NCI-H526 (cell line): ENCODE results near the gene ITPR1.

Experiments used
- DNase-seq, 2 experiments: peaks; one replicate each; lab custom pipeline; 2025; lab: John Stamatoyannopoulos, UW

The ITPR1 gene

GRCh38 chr3:4533489-4534443, 40.6 kb downstream of the ITPR1 start:
- DNase-seq = no peak

- no peak for DNase-seq
These were observed 41.8 kb downstream of the ITPR1 start for GRCh38 chr3:4534906-4535305.

DNA sequence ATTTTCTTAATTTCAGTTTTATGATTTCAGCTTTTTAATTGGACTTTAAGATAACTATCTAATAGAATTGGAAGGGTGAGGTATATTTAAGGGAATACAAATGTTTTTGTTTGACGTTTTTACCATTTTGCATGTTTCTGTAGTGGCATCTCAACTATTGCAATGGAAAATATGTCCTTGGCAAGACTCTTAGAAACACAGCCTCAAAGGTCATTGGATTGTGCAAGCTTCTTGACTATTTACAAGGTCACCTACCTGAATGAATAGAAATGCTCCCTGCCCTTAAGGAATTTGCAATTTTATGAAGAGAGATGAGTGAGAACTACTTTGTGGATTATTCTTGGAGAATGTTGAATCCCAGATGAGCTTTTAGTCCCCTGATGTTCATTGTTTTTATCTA, 43.1 kb downstream of the ITPR1 start:
- no peak for DNase-seq

- no peak for DNase-seq
These were observed 47.1 kb downstream of the ITPR1 start for GRCh38 chr3:4540267-4540666.

DNA sequence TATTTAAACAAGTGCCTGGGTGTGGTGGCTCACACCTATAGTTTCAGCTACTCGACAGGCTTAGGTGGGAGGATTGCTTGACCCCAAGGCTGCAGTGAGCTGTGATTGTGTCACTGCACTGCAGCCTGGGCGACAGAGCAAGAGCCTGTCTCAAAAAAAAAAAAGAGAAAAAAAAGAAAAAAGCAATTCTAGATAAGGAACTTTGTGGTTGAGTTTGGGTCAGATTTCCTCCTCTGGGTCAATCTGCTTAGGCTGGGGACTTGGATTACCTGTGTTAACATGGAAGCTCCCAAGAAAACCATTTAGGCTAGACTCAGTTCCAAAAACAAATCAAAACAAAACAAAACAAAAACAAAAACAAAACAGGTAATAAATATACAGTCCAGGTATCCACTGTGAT, 50.0 kb downstream of the ITPR1 start:
- no peak for DNase-seq

- no peak for DNase-seq
These were observed 53.4 kb downstream of the ITPR1 start for GRCh38 chr3:4546346-4547178.

GRCh38 chr3:4547799-4548198, 54.7 kb downstream of the ITPR1 start:
- DNase-seq = no peak

GRCh38 chr3:4548356-4548755, 55.2 kb downstream of the ITPR1 start:
- no peak for DNase-seq

- DNase-seq = no peak
These were observed 55.6 kb downstream of the ITPR1 start for GRCh38 chr3:4548780-4549179.

DNA sequence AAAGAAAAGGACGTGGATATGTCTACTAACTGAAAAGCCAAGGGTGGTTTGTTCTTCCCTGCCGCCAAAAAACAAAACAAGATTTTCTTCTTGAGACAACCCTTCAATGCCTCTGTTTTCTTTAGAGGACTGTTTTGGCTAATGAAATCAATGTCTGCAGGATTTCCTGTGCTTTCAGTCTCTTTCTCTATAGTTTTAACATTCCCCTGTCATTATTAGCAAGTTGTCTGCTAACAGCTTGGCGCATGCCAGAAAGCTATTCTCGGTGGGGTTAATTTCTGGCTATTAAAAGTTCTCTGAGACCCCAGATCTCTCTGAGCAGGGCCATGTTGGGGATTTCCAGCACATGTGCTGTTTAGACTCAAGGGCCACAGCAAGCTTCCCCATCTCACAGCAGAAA, 56.7 kb downstream of the ITPR1 start:
- DNase-seq = no peak

DNA sequence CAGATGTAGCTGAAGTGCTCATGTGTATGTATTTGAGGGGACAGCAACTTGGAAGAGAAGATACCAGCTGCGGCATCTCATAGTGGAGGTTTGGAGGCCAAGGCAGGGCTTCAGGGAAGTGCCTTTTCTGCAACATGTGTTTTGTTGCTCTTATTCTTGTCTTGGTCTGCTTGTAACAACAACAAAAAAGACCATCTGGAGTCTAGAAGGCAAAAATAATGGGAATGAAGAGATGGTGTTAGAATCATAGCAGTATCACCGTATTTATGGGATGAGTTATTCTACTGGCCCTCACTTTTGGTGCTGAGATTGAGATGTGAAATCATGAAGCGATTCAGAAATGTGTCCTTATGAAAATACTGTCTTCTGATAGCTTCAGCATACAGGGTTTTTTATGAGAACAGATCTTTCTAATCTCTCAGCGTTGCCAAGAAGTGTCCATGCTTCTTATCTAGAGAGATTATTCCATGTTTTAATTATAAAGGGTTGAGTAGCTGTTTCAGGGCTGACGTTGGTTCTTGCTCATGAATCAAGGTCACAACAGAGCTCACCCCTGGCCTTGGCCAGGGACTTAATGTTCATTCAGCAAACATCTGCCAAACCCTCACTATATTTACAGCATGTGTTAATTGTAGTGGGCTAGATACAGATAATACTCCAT, 58.0 kb downstream of the ITPR1 start:
- DNase-seq = no peak

DNA sequence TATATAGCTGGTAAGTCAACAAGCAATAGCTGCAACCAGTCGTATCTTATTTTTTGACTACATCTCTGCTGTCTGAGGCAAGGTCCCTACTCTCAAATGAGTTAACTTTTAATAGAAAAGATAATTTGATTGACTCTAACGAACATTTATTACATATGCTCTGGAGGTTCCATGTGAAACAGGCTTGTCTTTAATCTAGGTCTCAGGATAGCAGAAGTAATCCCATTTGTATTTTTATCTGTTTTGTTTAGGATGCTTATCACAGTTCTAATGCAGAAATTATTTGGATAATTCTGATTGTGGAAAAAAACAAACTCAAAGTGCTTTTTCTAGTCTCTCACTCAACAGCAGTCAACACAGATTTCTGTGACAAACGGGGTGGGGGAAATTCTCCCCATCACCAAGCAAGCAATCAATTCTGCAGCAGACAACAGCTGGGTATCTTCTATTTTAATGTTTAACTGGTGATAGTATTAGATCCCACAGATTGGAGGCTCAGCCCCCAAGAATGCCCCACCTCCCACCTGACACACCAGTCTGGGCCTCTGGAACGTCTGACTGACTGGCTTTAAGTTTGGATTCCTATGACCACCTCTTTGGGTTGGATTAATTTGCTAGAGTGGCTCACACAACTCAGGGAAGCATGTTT, 58.8 kb downstream of the ITPR1 start:
- no peak for DNase-seq

GRCh38 chr3:4552811-4553210, 59.7 kb downstream of the ITPR1 start:
- no peak for DNase-seq

DNA sequence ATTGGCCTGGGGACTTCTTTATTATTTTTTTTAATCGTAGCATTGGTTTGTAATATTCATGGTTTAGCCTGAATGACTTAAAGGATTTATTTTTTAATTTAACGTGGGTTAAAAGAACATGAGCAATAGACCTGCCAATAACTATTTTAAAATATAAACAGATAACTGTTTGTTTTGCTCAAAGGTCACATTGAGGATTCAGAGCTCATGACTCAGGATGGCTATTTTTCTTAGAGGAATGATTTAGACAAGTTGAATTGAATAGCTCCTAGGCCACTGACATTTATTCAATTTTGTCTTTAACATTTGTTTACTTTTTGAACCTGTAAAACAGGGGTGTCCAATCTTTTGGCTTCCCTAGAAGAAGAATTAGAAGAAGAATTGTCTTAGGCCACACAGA, 68.5 kb downstream of the ITPR1 start:
- no peak for DNase-seq

DNA sequence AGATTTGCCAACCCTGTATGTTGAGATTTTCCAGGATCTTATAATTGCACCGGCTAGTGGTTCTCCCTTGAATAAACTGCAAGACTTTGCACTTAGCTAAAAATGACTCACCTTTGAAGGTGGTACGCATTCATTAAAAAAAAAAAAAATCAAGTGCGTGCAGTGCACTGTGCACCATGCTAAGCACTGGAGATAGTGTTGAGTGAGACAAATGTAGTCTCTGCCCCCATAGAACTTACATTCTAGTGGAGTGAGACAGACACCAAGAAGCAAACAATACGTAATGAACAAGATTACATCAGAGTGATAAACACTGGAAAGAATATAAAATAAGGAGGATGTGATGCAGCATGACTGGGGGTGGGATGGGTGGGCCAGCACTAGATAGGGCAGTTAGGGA, 69.4 kb downstream of the ITPR1 start:
- DNase-seq = no peak

DNA sequence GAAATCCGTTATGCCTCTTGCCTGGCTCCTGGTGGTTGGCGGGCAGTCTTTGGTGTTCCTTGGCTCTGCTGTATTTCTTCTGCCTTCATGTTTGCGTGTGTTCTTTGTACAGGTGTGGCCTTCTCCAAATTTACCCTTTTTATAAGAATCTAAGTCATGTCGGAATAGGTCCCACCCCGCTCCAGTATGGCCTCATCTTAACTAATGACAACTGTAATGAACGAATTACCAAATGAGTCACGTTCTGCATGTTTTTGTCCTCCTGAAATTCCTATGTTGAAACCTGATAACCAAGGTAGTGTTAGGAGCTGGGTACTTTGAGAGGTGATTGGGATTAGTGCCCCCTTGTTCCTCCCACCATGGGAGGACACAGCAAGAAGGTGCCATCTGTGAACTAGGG, 71.1 kb downstream of the ITPR1 start:
- DNase-seq = no peak

- DNase-seq = no peak
These were observed 71.9 kb downstream of the ITPR1 start for GRCh38 chr3:4564928-4565586.

GRCh38 chr3:4565809-4566501, 72.8 kb downstream of the ITPR1 start:
- no peak for DNase-seq

- no peak for DNase-seq
These were observed 75.7 kb downstream of the ITPR1 start for GRCh38 chr3:4568841-4569240.

DNA sequence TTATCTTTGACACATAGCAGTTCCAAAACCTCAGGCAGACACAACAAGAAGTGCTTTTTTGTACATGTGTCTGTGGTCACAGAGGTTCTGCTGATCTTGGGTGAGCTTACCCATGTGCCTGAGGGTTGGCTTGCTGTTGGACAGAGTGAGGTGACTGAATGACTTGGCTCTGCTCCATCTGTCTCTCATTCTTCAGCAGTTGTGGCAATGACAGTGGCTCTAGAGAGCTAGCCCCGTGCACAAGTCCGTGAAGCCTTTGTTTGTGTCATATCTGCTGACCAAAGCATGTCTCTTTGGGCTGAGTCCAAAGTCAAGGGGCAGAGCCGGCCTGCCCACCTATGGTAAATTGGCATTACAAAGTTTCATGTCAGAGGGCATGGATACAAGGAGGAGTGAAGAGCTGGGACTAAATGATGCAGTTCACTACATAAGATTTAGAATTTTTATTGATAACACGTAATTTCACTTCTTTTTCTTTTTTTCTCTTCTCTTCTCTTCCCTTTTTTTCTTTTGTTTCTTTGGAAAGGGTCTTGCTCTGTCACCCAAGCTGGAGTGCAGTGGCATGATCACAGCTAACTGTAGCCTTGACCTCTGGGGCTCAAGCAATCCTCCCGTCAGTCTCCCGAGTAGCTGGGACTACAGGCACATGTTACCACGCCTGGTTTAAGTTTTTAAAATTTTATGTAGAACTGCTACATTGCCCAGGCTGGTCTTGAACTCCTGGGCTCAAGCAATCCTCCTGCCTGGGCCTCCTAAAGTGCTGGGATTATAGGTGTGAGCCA, 77.9 kb downstream of the ITPR1 start:
- DNase-seq = no peak
